Nephron (organoid): ENCODE results near the gene RNASE8.

Source experiments
- H3K27ac Mint-ChIP-seq, 3 experiments: 2 replicates each; pipeline ENCODE4 v1.8.0; 2020; ENCODE audit warnings: mixed read lengths in 3 of 3, mild to moderate bottlenecking in 2 of 3, moderate library complexity in 1 of 3
- H3K27me3 Mint-ChIP-seq: 2 replicates; pipeline ENCODE4 v1.8.0; 2021; ENCODE audit warnings: low read depth, mild to moderate bottlenecking, moderate library complexity, mixed read lengths
- H3K36me3 Mint-ChIP-seq: 2 replicates; pipeline ENCODE4 v1.8.0; 2020; ENCODE audit warnings: low read depth, mixed read lengths
- H3K4me1 Mint-ChIP-seq: 2 replicates; pipeline ENCODE4 v1.8.0; 2020; ENCODE audit warnings: mixed read lengths
- H3K4me3 Mint-ChIP-seq, 3 experiments: 2 replicates each; pipeline ENCODE4 v1.8.0; 2020; ENCODE audit warnings: mild to moderate bottlenecking in 3 of 3, mixed read lengths in 3 of 3, moderate library complexity in 2 of 3
- H3K9me3 Mint-ChIP-seq: 2 replicates; pipeline ENCODE4 v1.8.0; 2020; ENCODE audit warnings: mixed read lengths
- TF ChIP-seq, protein P1 (sequence below), 3 experiments: fragments of 200-600 bp; sonication (generic); IDR thresholded peaks; one replicate each; pipeline ENCODE4 v1.5.0; 2021; ENCODE audit warnings: antibody characterized with exemption in 3 of 3; ENCODE audit not compliant: unreplicated experiment in 3 of 3

RNASE8 gene

DNA sequence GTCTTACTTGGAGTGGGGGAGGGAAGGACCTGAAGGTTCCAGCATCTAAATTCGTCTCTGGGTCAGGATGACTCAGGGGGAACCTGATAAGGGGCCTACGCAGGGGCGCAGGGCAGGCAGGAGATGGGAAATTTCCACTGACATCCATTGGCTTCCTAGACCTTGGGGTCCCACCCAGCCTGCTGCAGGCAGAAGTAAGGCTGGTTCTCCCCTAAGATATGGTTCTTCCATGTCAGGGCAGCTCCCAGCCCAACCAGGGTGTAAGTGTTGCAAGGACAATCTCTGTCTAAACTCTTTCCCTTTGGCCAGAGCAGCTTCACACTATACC, 30.7 kb upstream of the RNASE8 start:
- Mint-ChIP-seq H3K4me1 (peaks cover 44% of the 10 kb centered on the region), H3K36me3 (peaks cover 2% of the 10 kb centered on the region), H3K27ac (peak overlapping the region; percentile 70 to 88 (median 81)), H3K9me3 (no peaks in the 10 kb centered on the region), H3K27me3 (peaks cover 6% of the 10 kb centered on the region), H3K4me3 (peak overlapping the region; percentile 76 to 77 (median 77))
- TF ChIP-seq, protein P1, sequence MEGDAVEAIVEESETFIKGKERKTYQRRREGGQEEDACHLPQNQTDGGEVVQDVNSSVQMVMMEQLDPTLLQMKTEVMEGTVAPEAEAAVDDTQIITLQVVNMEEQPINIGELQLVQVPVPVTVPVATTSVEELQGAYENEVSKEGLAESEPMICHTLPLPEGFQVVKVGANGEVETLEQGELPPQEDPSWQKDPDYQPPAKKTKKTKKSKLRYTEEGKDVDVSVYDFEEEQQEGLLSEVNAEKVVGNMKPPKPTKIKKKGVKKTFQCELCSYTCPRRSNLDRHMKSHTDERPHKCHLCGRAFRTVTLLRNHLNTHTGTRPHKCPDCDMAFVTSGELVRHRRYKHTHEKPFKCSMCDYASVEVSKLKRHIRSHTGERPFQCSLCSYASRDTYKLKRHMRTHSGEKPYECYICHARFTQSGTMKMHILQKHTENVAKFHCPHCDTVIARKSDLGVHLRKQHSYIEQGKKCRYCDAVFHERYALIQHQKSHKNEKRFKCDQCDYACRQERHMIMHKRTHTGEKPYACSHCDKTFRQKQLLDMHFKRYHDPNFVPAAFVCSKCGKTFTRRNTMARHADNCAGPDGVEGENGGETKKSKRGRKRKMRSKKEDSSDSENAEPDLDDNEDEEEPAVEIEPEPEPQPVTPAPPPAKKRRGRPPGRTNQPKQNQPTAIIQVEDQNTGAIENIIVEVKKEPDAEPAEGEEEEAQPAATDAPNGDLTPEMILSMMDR (IDR thresholded peaks at IDR 0.05; ENCODE audit: unreplicated experiment in 3 of 3) = no peak

DNA sequence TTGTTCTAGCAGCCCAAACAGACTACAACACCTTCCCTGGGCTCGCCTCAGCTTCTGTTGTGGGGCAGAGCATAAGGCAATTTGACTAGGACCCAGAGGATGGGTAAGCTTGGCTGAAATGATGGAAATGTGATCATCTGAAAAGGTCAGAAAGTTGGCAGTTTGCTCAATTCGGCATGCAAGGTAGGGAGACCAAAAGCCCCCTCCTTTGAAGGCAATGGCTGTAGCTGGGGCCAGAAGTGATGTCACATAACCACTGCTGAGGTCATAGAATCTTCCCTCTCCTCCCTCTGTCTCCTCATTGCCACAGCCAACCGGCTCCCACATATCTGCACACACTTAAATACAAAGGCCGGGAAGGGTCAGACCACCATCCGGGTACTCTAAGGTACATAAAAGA, 27.7 kb upstream of the RNASE8 start, which contains the start of gene TPPP2:
TPPP2 (plus strand) TSS at position 301 of the 400 bp plus-strand sequence. CDS start 365 bp downstream, outside the sequence.
- H3K27me3 Mint-ChIP-seq = peaks cover 7% of the 10 kb centered on the region
- peak within 1 kb of the TSS; percentile 44 to 94 (median 74) for H3K27ac Mint-ChIP-seq
- peak within 1 kb of the TSS in 2 of 3 experiments; percentile 26 to 31 for H3K4me3 Mint-ChIP-seq
- no peaks in the 10 kb centered on the region for H3K36me3 Mint-ChIP-seq
- H3K9me3 Mint-ChIP-seq = no peaks in the 10 kb centered on the region
- peaks cover 37% of the 10 kb centered on the region for H3K4me1 Mint-ChIP-seq
- TF ChIP-seq, protein P1 (IDR thresholded peaks at IDR 0.05; ENCODE audit: unreplicated experiment in 3 of 3) = no peak

DNA sequence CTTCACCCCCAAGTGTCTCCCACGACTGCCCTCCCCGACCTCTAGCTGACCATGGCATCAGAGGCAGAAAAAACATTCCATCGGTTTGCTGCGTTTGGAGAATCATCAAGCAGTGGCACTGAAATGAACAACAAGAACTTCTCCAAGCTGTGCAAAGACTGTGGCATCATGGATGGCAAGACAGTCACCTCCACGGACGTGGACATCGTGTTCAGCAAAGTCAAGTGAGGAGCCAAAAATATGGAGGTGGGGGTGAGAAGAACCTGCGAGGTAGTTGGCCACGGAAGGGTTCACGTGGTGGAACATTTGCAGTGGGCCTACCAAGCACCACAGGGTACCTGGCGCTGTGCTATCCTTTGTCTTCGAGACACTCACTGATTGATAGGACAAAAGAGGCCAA, 27.1 kb upstream of the RNASE8 start:
- no peaks in the 10 kb centered on the region for H3K9me3 Mint-ChIP-seq
- H3K27ac Mint-ChIP-seq = peak overlapping the region; percentile 44 to 94 (median 74)
- TF ChIP-seq, protein P1 (IDR thresholded peaks at IDR 0.05; ENCODE audit: unreplicated experiment in 3 of 3) = no peak
- peaks cover 7% of the 10 kb centered on the region for H3K27me3 Mint-ChIP-seq
- H3K4me1 Mint-ChIP-seq = peaks cover 37% of the 10 kb centered on the region
- peak overlapping the region in 2 of 3 experiments; percentile 26 to 31 for H3K4me3 Mint-ChIP-seq
- H3K36me3 Mint-ChIP-seq = no peaks in the 10 kb centered on the region

DNA sequence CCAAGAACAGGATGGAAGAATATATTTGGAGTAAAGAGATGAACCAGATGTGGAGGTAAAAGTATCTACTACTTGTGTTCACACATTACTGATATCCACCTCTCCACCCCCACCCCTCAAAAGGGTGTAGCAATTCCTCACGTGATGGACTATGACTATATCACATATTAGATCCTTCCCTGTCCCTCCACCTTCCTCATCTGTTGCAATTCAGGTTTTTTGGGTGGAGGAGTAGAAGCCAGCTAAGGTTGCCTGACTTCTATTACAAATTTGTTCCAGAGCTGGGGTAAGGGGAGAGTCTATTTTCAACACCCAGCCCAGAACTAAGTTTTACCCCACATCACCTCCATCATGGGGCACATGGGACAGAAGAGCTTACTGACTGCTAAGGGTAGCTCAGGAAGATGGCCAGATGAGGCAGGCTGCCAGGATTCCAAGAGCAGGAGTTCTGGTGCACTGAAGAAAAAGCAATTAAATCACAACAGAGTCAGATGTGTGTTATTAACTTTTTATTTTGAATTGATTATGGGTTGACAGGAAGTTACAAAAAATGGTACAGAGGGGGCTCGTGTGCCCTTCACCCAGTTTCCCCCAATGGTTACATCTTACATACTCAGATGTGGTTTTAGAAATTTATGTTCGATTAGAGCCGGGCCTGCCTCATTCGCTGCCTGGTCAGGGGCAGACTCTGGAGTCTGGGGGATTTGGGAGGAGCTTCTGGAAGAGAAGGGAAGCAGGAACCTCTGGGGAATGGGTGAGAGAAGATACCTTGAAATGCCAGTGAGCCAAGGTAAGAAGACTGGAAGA, 25.1 kb upstream of the RNASE8 start:
- Mint-ChIP-seq H3K27ac (peak overlapping the region; percentile 41 to 90 (median 55)), H3K36me3 (no peaks in the 10 kb centered on the region), H3K9me3 (no peaks in the 10 kb centered on the region), H3K4me1 (peaks cover 29% of the 10 kb centered on the region), H3K4me3 (peak overlapping the region in 1 of 3 experiments; percentile 10), H3K27me3 (peaks cover 7% of the 10 kb centered on the region)
- TF ChIP-seq, protein P1 (IDR thresholded peaks at IDR 0.05; ENCODE audit: unreplicated experiment in 3 of 3) = no peak

DNA sequence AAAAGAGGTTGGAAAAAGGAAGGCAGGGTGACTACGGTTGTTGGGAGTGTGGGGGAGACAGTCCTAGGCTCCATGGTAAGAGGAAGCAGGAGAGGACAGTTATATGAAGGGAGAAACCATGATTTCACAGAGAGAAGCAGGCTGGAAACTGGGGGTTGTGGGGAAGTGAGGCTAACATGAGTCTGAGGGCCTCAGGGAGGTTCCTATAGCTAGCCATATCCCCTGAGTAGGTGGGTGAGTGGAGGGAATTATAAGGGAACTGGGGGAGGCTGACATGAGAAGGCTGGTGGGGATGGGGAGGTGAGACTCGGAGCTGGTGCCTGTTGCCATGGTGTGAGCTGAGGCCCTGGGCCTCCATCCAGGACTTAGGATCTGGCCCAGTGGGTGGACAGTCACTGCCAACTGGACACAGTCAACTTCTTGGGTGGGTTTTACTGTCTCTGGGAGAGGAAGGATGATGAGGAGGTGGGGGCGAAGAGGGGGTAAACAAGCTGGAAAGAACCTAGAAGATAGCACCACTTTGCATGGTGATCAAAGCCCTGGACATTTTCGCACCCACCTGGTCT, 24.4 kb upstream of the RNASE8 start:
- TF ChIP-seq, protein P1 (IDR thresholded peaks at IDR 0.05; ENCODE audit: unreplicated experiment in 3 of 3) = no peak
- peaks cover 35% of the 10 kb centered on the region for H3K4me1 Mint-ChIP-seq
- H3K27me3 Mint-ChIP-seq = peaks cover 7% of the 10 kb centered on the region
- H3K27ac Mint-ChIP-seq = peak overlapping the region in 2 of 3 experiments; percentile 41 to 55
- no peaks in the 10 kb centered on the region for H3K9me3 Mint-ChIP-seq
- no peaks in the 10 kb centered on the region for H3K36me3 Mint-ChIP-seq
- peak overlapping the region in 1 of 3 experiments; percentile 10 for H3K4me3 Mint-ChIP-seq
